Esophagus (tissue), 2 donors: ENCODE data around the gene CFAP97D2. TPM values are rescaled to one million over a fixed set of nuclear protein-coding genes. Genes with fewer than 3 reads are reported as not detected.

Experiments
- H3K27ac ChIP-seq, 2 donors: one replicate each; pipeline ENCODE4 v1.5.1; 2013; ENCODE audit warnings: low read depth in 2 of 2, mild to moderate bottlenecking in 2 of 2, inconsistent platforms in 1 of 2, low read length in 1 of 2, moderate library complexity in 1 of 2
- H3K27me3 ChIP-seq, 2 donors: one replicate each; pipeline ENCODE4 v1.6.1; 2013; ENCODE audit warnings: low read length in 2 of 2, control low read depth in 1 of 2, mild to moderate bottlenecking in 1 of 2; ENCODE audit not compliant: insufficient read depth in 2 of 2, control insufficient read depth in 1 of 2
- H3K36me3 ChIP-seq, 2 donors: one replicate each; pipeline ENCODE4 v1.6.1; 2013; ENCODE audit warnings: low read length in 1 of 2; ENCODE audit not compliant: control insufficient read depth in 2 of 2, insufficient read depth in 2 of 2
- H3K4me1 ChIP-seq, 2 donors: one replicate each; pipeline ENCODE4 v1.6.1; 2013; ENCODE audit warnings: low read length in 1 of 2; ENCODE audit not compliant: control insufficient read depth in 2 of 2, insufficient read depth in 2 of 2
- H3K4me3 ChIP-seq, 2 donors: one replicate each; pipeline ENCODE4 v1.5.1; 2013; ENCODE audit warnings: low read length in 2 of 2, mild to moderate bottlenecking in 2 of 2, low read depth in 1 of 2, moderate library complexity in 1 of 2
- H3K9me3 ChIP-seq, 2 donors: one replicate each; pipeline ENCODE4 v1.6.1; 2013; ENCODE audit warnings: mild to moderate bottlenecking in 2 of 2, low read depth in 1 of 2, low read length in 1 of 2, moderate library complexity in 1 of 2; ENCODE audit not compliant: control insufficient read depth in 2 of 2, insufficient read depth in 1 of 2
- WGBS, 2 donors: extraction: QIAGEN DNeasy Blood & Tissue Kit; methylation state at CpG; one replicate each; pipeline ENCODE4 v1.1.7; 2013; 5-methylcytosine and 5-hydroxymethylcytosine counted together
- polyA plus RNA-seq, 2 donors: library from polyadenylated mRNA; stranded (reverse); fragments of 200-250 nt; gene quantifications; one replicate each; pipeline ENCODE4 v1.2.3, GENCODE V29; 2013
- donor health status: healthy with polysubstance abuse.
- donor health status: Bipolar disorder and iron deficiency.

The CFAP97D2 gene
- polyA plus RNA-seq, 2 donors, result not detected

DNA sequence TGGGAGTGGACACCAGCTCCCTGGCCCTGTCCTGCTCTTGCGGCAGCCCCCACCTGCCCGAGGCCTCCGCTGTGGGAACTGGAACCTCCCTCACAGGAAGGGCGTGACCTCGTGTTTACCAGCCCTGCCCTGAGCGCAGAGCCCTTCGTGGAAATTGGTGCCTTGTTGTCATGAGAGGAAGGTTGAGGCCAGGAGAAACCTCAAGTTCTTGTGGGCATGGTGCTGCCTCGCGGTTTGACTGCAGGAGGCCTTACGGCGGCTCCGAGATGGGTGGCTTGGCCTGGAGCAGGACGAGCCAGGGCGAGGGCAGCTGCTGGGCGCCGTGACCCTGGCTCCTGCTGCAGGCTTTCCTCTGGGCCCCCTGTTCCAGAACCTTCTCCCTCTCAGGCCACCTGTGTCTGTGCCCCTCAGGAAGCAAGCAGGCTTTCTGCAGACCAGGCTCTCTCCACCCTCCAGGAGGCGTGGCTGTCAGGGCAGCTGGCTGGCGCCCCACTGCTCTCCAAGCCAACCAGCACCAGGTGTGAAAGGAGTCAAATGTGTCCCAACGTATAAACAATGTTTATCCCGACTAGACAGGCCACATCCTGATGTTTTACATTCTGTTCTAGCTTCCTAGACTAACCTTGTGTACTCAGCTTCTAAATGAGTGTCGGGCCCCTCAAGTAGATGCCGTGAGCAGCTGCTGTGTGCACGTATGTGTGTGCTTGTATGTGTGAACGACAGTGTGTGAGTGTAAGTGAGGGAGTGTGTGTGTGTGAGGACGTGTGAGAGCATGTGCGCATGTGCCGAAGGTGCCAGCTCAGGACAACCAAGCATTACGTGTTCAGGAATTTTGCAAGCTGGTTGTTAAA, 36.2 kb upstream of the CFAP97D2 start:
- Histone ChIP-seq H3K36me3 (no peaks in the 10 kb centered on the region), H3K4me1 (peaks cover 0 to 30% of the 10 kb centered on the region in 2 donors), H3K9me3 (peaks cover 0 to 6% of the 10 kb centered on the region in 2 donors), H3K27me3 (no peaks in the 10 kb centered on the region), H3K4me3 (no peak overlapping the region), H3K27ac (no peak overlapping the region)
- WGBS, 2 donors, result 49 to 53% methylated on average over 28 of the region's 28 CpGs

DNA sequence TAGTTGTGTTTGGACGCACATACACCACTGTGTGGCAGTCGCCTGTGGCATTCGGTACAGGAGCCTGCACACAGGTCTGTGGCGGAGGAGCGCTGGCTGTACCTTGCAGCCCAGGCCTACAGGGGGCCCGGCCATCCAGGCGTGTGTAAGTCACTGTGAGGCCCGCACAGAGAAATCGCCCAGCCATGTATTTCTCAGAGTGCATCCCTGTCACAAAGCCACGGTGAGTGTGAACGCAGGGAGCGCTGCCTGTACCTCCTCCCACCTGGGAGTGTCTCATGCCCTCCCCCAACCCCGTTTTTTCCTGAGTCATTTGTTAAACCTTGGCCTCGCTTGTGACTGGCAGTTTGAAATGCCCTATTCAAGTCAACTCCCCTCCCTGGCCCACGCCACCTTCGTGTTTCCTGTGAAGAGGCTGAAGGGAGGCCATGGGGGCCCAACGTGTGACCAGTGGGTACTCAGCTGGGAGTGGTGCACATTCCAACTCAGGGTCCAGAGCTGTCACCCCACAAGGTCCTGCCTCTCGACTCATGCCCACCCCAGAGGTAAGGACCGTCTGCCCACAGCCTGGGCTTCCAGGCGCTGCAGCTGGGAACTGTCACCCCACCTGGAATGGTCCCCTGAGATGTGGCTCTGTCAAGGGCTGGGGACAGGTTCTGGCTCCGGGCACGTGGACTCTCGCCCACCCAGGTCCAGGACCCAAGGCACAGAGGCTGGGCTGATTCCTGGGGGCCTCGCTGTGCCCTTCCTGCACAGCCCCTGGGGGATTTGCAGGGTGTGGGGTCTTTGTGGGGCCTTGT, 35.1 kb upstream of the CFAP97D2 start:
- H3K36me3 ChIP-seq, result no peaks in the 10 kb centered on the region
- WGBS, 2 donors, result 73 to 80% methylated on average over 24 of the region's 24 CpGs
- H3K9me3 ChIP-seq, result peaks cover 0 to 6% of the 10 kb centered on the region in 2 donors
- no peak overlapping the region for H3K4me3 ChIP-seq
- peaks cover 0 to 30% of the 10 kb centered on the region in 2 donors for H3K4me1 ChIP-seq
- no peak overlapping the region for H3K27ac ChIP-seq
- no peaks in the 10 kb centered on the region for H3K27me3 ChIP-seq

DNA sequence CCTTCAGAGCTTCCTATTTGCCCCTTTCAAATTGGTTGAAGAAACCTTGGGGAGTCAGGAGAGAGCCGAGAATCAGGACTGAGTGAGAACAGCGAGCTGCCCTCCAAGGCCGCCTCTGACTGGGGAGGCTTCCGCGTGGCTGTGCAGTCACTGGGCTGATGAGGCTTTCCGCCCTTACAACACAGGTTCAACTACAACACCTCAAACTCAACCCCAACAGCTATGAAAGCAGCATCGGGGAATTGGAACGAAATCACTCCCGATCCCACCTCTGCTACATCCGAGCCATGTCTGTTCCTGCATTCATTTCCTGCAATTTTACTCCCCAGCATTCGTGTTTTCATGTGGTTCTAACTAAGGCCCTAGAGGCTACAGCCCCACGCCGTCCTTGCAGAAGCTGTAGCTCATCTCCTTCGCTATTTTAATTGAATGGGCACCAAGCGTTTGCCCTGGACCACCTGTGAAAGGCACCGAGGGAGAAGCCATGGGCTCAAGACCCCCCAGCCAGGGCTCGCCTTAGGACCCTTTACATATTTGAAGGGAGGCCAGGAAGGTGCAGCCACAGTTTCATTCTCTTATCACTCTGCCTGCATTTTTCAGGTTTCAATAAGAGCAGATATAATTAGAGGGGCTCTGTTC, 34.3 kb upstream of the CFAP97D2 start:
- Histone ChIP-seq H3K4me3 (no peak overlapping the region), H3K4me1 (peaks cover 0 to 30% of the 10 kb centered on the region in 2 donors), H3K27me3 (no peaks in the 10 kb centered on the region), H3K27ac (no peak overlapping the region), H3K9me3 (peaks cover 0 to 6% of the 10 kb centered on the region in 2 donors), H3K36me3 (no peaks in the 10 kb centered on the region)
- WGBS, 2 donors, result 91 to 94% methylated on average over 17 of the region's 17 CpGs

DNA sequence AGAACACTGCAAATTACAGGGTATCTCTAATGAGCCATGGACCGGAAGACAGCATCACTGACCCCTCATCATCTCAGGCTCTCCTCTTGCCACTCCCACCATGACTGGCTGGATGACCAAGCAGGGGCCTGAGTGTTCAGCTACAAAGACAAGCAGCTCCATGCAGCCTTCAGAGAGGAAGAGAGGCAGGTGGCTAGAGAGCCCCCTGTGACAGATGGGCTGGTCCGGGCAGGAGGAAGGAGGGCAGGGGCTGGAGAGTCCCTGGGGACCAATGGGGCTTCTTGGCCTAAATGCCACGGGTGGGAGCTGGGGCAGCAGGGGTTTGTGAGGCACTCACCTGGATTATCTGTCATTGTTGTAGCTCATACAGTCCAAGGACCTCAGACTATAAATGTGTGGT, 33.8 kb upstream of the CFAP97D2 start:
- Histone ChIP-seq H3K36me3 (no peaks in the 10 kb centered on the region), H3K4me1 (peaks cover 0 to 30% of the 10 kb centered on the region in 2 donors), H3K4me3 (no peak overlapping the region), H3K9me3 (peaks cover 0 to 6% of the 10 kb centered on the region in 2 donors), H3K27me3 (no peaks in the 10 kb centered on the region), H3K27ac (no peak overlapping the region)
- WGBS, 2 donors, result 74 to 86% methylated on average over 3 of the region's 3 CpGs

DNA sequence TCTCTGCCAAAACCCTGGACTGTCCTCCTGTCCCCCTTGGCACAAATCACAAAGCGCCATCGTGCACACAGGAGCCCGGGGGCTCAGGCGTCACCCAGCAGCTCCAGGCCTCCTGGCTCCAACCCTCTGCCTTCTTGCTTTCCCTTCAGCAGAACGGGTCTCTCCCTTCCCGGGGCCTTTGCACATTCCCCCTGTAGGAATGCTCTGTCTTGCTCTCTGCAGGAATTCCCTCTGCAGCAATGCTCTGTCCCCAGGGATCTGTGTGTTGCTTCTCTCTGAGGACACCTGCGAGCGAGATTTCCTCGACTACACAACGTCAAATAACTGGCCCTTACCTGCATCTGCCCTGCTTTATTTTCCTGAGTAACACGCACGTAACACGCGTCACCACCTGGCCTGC, 33.3 kb upstream of the CFAP97D2 start:
- no peak overlapping the region for H3K4me3 ChIP-seq
- no peaks in the 10 kb centered on the region for H3K27me3 ChIP-seq
- peaks cover 0 to 6% of the 10 kb centered on the region in 2 donors for H3K9me3 ChIP-seq
- no peaks in the 10 kb centered on the region for H3K36me3 ChIP-seq
- peaks cover 0 to 30% of the 10 kb centered on the region in 2 donors for H3K4me1 ChIP-seq
- H3K27ac ChIP-seq, result no peak overlapping the region
- 95 to 96% methylated on average over 13 to 14 of the region's 14 CpGs for WGBS, 2 donors

DNA sequence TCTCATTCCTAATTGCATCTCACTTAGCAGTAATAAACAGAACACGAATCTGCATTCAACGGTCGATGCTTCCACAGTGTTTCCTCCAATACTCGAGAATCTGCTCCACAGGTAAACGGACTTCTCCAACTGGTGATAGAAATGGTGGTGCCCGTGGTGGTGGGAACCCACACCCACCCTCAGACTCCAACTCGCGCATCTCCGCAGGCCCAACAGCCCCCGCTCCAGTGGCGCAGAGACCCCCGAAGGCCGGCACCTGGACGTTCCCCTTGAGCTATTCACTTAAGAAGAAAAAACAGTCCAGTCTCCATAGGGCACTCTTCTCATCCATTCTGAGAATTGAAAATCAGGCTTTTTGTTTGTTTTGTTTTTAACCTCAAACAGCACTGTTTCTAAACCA, 32.9 kb upstream of the CFAP97D2 start:
- Histone ChIP-seq H3K27me3 (no peaks in the 10 kb centered on the region), H3K36me3 (no peaks in the 10 kb centered on the region), H3K4me3 (no peak overlapping the region), H3K27ac (no peak overlapping the region), H3K9me3 (peaks cover 0 to 6% of the 10 kb centered on the region in 2 donors), H3K4me1 (peaks cover 0 to 27% of the 10 kb centered on the region in 2 donors)
- WGBS, 2 donors, result 92 to 94% methylated on average over 14 of the region's 14 CpGs

DNA sequence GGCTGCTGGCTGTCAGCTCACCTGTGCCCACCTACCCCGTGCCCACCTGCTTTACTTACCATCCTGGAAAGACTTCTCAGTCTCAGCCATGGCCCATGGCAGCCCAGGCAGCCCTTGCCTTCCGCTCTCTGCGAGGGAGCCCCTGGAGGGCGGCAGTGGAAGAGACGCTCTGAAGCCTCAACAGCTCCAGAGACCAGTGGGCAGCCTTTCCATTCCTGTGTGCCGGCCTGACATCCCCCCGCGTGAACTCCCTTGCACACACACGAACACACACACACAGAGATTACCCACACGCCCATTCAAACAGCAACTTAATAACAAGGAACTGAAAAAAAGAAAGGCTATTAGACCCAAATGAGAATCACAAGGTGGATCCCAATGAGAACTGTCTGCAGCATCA, 32.4 kb upstream of the CFAP97D2 start:
- peaks cover 0 to 22% of the 10 kb centered on the region in 2 donors for H3K4me1 ChIP-seq
- peaks cover 0 to 4% of the 10 kb centered on the region in 2 donors for H3K9me3 ChIP-seq
- H3K27ac ChIP-seq, result no peak overlapping the region
- H3K4me3 ChIP-seq, result no peak overlapping the region
- no peaks in the 10 kb centered on the region for H3K36me3 ChIP-seq
- 83 to 87% methylated on average over 10 of the region's 10 CpGs for WGBS, 2 donors
- no peaks in the 10 kb centered on the region for H3K27me3 ChIP-seq

DNA sequence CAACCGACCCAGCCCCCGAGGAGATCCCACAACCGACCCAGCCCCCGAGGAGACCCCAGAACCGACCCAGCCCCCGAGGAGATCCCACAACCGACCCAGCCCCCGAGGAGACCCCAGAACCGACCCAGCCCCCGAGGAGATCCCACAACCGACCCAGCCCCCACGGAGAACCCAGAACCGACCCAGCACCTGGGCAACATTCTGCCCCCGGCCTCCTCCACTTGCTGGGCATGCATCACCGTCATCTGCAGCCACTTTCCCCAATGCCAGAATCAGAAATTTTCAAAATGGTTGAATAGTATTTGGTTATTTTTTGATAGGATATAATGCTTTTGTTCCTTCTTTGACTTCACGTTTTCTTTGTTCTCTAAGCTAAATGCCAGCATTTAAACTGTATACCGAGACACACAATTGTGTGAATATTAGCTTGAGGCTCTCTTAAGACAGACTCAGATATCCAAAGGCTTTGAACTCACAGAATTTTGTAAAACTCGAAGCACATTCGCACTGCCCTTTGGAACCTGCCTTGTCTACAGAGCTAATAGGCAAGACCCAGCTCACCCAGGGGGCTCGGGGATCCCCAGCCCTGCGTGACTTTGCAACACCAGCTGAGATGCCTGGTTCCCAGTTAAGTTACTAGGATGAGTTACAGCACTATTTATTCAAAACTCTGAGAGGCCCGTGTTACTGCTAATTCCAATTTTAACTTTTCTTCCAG, 31.1 kb upstream of the CFAP97D2 start:
- 85 to 86% methylated on average over 21 to 22 of the region's 22 CpGs for WGBS, 2 donors
- no peak overlapping the region for H3K27ac ChIP-seq
- no peaks in the 10 kb centered on the region for H3K9me3 ChIP-seq
- H3K4me3 ChIP-seq, result no peak overlapping the region
- no peaks in the 10 kb centered on the region for H3K27me3 ChIP-seq
- H3K36me3 ChIP-seq, result no peaks in the 10 kb centered on the region
- peaks cover 2 to 12% of the 10 kb centered on the region in 2 donors for H3K4me1 ChIP-seq

DNA sequence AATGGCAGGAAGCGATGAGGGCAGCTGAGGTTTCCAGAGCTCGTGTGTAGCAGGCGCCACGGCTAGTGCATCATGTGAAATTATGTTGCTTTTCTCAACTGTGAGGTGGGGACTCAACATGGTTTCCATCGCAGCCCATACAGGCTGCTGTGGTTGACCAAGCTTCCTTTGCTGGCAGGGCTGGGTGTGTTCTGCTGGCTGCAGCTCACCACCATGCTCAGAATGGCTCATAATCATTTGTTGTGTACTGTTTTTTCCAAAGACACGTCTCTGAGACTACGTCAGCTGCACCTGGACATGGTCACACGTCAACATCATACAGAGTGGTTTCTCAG, 30.6 kb upstream of the CFAP97D2 start:
- Histone ChIP-seq H3K4me1 (peaks cover 2 to 10% of the 10 kb centered on the region in 2 donors), H3K27ac (no peak overlapping the region), H3K9me3 (no peaks in the 10 kb centered on the region), H3K4me3 (no peak overlapping the region), H3K27me3 (no peaks in the 10 kb centered on the region), H3K36me3 (no peaks in the 10 kb centered on the region)
- WGBS, 2 donors, result 65 to 68% methylated on average over 8 of the region's 8 CpGs
